HG03139 (cell line): ENCODE data around the gene POLN.
"Not testable (repeated sequence)": the region's sequence is repeated elsewhere in the genome, so short reads cannot be mapped to it uniquely, and the experiment has no call there.

Experiments used
- ATAC-seq: cut with Tn5 transposase; IDR thresholded peaks from one replicate; pipeline ENCODE4 v1.9.1; 2021; ENCODE audit not compliant: unreplicated experiment

Gene POLN

DNA sequence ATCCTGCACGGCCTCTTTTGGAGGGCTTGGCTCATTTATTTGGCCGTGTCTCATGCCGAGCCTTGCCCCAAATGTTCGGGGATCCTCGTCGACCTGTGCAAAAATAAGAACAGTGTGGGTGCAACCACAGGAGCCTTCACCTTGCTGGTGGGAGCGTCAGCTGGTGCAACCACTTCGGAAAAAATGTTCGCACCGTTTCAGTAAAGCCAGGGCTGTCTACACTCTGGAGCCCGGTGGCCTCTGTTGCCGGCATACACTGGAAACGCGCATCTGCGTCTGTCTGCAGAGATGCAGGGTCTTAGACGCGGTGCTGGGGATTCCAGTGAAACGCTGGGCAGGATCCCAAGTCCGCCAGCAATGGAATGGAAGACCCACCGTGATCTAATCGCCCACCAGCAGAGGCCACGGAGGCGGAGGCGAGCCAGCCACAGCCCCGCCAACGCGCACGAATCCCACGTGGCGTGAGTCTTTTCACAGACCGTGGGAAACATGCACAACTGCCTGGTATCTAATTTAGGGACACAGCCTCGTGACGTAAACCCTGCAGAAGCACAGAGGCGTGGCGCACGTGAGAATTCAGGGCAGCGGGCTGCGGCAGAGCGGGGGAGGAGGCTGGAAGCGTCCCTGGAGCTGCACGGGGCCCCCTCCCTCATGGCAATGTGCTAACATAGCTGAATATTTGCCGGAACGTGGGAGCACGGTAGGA is 33.8 kb upstream of the POLN start:
- no peak for ATAC-seq

DNA sequence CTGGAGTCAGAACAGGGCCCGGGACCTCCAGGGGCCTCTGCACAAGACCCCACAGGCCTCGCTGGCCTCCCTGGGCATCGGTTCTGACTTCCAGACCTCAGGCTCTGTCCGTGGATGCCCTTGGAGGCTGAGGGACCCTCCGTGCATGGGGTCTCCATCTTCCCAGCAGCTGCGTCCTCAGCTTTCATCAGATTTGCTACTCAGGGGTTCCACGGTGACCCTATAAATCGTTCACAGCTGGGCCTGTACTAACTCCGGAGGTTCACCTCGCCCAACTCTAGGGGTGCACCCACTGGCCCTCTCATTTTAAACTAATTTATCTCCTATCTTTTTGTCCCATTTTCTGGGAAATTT is 33.1 kb upstream of the POLN start:
- not testable (repeated sequence) for ATAC-seq

DNA sequence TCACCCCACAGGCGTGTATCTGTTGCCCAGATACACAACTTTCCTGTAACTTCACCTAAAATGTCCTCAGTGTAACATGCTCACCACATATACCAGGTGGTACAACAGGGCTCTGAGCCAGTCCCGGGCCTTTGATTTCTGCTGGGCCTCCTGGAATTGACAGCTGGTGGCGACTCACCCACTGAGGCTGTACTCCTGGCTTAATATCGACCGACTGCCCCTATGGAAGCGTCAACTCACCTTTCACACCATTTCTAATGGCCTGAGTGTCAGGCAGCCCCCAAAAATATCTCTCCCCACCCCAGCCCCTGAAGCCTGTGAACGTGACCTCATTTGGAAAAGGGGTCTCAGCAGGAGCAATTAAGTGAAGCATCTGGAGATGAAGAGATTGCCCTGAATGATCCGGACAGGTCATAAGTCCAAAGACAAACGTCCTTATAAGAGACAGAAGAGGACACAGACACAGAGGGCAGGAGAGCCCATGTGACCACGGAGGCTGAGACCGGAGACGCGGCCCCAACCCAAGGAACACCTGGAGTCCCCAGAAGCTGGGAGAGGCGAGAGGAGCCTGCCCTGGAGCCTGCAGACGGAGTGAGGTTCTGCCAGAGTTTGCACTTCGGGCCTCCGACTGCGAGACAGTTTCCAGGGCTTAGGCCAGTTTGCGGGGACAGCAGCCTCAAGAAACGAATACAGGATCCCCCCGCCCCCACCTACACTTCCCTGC is 32.6 kb upstream of the POLN start:
- no peak for ATAC-seq

DNA sequence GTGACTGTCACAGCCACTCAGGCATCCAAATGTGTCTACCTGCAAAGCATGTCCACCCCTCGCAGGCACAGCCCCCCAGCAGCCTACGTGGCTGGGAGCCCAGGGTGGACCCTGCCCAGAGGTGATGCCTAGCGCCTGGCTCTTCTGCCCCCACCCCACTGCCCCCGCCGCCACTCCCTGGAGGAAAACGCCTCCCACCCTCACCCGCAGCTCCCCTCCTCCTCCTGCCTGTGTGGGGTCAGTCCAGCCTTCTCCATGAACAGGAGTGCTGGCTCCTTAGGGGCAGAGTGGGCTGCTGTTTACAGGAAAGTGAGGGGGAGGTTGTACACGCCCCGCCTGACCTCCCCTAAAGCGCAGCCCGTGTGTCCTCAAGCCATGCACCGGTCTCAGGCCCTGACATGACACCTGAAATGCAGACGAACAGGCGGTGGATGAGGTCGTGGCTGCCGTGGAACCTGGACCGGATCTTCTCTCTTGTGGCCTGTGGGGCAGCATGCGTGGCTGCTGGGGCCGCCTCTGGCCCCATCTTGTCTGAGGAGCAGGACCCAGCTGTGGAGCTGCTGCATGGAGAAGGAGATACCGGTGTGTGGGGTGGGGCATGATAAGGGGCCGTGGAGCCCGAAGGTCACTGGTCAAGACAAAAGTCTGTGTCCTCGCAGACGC is 31.9 kb upstream of the POLN start:
- ATAC-seq: no peak

DNA sequence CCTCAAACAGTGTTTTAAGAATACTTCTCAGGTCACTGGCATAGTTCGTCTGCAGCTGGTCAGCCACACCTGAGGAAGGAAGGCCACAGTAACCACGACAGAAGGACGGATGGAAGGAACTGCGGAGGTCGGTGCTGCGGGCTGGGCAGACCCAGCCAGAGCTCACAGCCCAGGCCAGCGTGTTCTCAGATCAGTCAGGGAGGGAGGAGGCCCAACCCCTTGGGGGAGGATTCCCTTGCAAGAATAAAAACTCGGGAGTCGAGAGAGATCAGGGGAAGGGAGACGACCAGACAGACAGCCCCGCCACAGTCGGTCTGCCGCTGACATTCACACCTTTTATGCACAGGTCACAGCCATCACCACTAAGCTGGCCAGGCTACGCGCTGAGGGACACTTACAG is 31.3 kb upstream of the POLN start:
- no peak for ATAC-seq

DNA sequence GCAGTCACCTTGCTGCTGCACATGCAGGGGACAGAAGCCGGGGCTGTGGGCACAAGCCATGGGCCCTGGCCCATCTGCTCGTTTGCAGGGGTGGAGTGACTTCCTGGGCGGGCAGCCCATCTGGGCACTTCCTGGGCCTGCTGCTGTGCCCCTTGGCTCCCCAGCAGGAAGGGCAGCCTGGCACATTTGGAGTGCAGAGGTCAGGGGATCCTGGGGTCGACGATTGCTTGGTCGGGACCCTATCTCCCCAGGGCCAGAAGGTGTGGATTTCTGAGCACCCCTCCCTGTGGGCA is 30.9 kb upstream of the POLN start:
- ATAC-seq: no peak

DNA sequence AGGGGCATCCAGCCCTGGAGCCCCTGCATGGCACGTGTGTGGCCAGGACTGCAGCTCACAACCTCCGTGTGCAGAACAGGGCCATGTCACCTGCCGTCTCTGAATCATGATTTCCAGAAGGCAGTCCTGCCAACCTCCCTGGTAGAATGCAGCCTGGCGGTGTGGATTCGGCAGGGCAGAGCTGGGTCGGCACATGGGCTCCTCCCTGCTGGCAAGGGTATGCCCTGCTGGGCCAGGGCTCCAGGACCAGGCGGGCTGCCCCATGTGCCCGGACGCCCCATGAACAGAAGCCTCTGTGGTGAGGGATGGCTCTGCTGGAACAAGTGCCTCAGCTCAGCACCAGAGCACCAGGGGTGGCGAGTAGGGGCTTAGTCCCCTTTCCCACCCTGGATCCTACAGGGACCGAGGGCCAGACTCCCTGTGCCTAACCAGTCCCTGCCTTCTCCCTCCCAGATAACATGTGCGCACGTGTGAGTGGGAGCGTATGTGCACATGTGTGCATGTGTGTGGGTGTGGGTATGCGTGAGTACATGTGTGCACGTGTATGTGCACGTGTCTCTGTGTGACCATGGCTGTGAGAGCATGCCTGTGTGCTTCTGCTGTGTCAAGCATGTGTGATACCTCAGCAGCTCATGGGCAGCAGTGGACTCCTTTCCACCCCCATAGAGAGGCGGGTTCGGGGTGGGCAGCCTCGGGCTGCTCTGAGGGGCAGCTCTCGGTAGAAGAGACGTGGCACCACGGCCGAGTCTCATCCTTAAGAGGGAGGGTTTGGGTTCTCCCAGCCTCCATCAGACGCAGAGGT is 30.3 kb upstream of the POLN start:
- no peak for ATAC-seq

- no peak for ATAC-seq
Measured at GRCh38 chr4:2271279-2272025, 29.5 kb upstream of the POLN start.

DNA sequence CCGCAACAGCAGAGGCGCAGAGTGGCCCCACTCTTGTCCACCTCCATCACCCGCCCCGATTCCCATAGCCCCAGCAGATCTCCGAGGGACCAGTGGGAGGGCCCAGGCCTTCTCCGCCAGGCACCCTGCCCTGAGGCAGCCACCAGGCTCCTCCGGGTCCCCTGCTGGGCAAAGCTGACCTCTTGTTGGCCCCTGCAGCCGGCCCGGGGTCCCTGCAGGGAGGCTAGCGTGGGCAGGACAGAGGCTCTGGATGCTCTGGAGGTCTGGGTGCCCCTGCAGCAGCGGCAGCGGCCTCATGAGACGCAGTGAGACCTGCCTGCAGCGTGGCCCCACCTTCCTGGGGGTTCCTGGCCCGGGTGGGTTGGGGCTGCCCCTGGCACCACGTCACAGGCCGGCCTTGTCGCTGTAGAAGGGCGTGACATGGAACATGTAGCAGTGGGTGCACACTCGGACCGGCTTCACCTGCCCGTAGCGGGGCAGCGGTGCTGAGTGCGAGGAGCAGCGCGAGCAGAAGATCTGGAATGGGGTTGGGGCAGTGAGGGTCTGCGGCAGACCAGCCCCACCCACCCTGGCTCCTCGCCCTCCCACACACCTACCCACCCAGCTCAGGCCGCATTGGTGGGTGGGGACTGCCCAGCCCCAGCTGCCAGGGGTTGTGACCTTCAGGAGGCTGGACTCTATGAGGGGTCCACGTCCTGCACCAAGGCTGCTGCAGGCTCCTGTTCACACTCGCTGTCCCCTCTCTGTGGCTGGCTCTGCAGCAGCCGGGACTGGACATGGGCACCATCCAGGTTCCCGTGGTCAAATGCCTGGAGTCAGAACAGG is 28.6 kb upstream of the POLN start:
- ATAC-seq: no peak

DNA sequence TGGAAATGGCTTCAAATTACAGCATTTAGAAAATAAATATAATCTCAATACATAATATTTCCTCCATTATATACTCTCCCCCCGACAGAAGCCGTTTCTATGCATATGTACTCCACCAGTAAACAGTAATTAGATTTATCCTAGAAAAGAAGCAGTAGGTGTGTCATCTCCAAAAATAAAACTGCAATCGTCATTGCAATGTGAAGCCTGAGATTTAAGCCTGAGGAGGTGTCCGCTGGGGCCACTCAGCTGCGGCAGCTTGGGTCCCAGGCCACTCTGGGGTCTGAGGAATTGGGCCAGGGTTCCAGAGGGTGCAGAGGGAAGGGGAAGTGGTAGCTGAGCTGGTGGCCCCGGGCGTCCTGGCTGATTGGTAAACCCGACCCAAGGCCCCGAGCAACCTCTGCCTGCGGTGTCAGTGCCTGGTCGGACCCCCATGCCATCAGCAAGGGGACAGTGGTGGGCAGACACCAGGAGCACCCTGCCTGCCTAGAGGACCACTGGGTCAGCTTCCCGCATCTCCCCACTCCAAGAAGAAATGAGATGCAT is 27.8 kb upstream of the POLN start:
- ATAC-seq: no peak

GRCh38 chr4:2269206-2269531 is 27.2 kb upstream of the POLN start:
- no peak for ATAC-seq

DNA sequence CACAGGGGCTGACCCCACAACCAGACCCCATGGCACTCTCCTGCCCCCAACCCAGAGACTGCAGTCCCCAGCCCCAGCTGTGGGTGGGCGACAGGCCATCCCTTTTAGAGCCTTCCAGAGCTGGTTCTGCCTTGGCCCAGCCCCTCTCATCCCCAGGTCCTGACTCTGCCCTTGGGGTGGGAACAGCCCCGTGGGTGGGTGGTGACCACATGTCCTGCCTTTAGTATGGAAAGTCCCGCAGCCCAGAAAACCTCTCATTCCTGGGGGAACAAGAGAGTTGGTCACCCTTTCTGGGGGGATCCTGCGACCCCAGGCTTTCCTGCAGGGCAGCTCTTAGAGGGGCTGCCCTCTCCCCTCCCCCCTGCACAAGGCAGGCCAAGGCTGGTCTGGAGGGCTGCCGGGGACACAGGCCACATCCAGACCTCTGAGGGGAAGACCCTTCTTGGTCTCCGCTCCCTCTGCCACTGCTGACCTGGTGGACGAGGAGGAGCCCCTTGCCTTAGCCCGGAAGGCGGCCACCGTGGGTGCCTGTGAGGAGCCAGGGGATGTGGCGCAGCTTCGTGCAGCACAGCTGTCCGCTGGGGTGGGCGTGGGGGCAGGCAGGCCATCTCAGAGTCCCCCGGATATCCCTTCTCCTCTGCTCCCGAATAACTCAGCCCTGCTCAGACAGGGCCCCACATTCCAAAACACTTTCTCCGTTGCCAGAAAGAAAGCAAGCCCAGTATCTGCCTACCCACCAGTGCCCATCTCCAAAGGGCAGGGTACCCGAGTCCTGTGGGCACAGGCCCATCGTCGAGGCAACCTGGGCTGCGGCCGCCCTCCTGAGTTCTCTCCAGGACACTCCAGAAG is 26.7 kb upstream of the POLN start:
- ATAC-seq: no peak

- ATAC-seq: no peak
Measured at GRCh38 chr4:2267841-2268240, 25.9 kb upstream of the POLN start.

DNA sequence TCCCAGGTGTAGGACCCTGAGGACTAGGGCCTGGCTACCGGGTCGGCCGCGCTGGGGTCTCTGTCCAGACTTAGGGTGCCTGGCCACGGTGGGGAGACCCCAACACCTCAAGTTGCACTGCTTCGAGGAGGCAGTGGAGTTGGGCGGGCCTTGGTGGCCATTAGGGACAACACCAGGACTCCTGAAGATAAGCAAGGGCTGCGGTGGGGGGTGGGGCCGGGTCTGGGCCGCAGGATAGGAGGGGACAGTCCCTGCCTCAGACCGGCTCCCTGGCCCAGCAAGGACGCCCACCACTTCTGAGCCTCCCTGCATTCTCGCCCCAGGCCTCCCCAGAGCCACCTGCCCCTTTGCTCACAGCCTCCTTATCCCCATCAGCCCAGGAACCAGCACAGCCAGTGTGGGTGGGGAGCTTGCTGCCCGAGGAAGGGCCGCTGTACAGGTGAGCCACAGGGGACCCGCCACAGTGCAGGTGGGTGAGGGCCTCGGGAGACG is 25.4 kb upstream of the POLN start:
- no peak for ATAC-seq

- ATAC-seq: no peak
Measured at GRCh38 chr4:2266821-2267220, 24.9 kb upstream of the POLN start.

GRCh38 chr4:2266181-2266580 is 24.3 kb upstream of the POLN start:
- no peak for ATAC-seq

- no peak for ATAC-seq
Measured at GRCh38 chr4:2265113-2266110, 23.5 kb upstream of the POLN start.
